GM12873 (cell line): ENCODE measurements around the gene MAML2.

Experiments
- CTCF ChIP-seq: IDR thresholded peaks from 2 replicates; pipeline ENCODE4 v1.5.1; 2012; ENCODE audit warnings: low read depth, mild to moderate bottlenecking, moderate library complexity, low read length, control low read depth; ENCODE audit not compliant: insufficient read depth; ENCODE audit errors: missing control alignments

The MAML2 gene

GRCh38 chr11:96310236-96310635 lies 32.8 kb downstream of the MAML2 start:
- TF ChIP-seq CTCF = no peak

GRCh38 chr11:96309643-96310017 lies 33.4 kb downstream of the MAML2 start:
- no peak for TF ChIP-seq CTCF

GRCh38 chr11:96309016-96309642 lies 33.9 kb downstream of the MAML2 start:
- TF ChIP-seq CTCF = no peak

GRCh38 chr11:96307776-96308140 lies 35.2 kb downstream of the MAML2 start:
- no peak for TF ChIP-seq CTCF

- TF ChIP-seq CTCF = no peak
Observed at GRCh38 chr11:96306933-96307775, 35.8 kb downstream of the MAML2 start.

GRCh38 chr11:96306600-96306932 lies 36.4 kb downstream of the MAML2 start:
- no peak for TF ChIP-seq CTCF

- no peak for TF ChIP-seq CTCF
Observed at GRCh38 chr11:96306071-96306470, 36.9 kb downstream of the MAML2 start.
